Left lobe of liver (tissue), 2 donors: ENCODE data around the gene DPYD. TPM values are rescaled to one million over a fixed set of nuclear protein-coding genes. Genes with fewer than 3 reads are reported as not detected.
A peak's percentile ranks its signal among the peaks of the same experiment; 100 is the strongest.

Experiments
- ATAC-seq: fragments of 200-7000 bp; cut with Tn5 transposase; one replicate; pipeline ENCODE4 v1.9.1; 2020; ENCODE audit warnings: mild to moderate bottlenecking, moderate library complexity
- DNase-seq: peaks from one replicate; pipeline ENCODE4 v3.0.0-alpha.2; 2020; ENCODE audit warnings: low spot score
- total RNA-seq: library from RNA; stranded (reverse); gene quantifications from one replicate; pipeline ENCODE4 v1.2.1, GENCODE V29; 2021
- donor health status: DM: no; HTN: no; CAD: no; lungs with moderate emphysema.
- donor health status: DM: no; HTN: yes; CAD: no.

Gene DPYD
- total RNA-seq, 1 donor from 2014 or later: 43.3 TPM

- ATAC-seq: no peak
These were observed 589.7 kb downstream of the DPYD start for GRCh38 chr1:97331165-97331564.

GRCh38 chr1:97314685-97315084 lies 606.1 kb downstream of the DPYD start:
- peak; percentile 85 for ATAC-seq
- no peak for DNase-seq

More at GRCh38 chr1:97331165-97331564, 589.7 kb downstream of the DPYD start:
- DNase-seq: no peak

- ATAC-seq: no peak
- no peak for DNase-seq
These were observed 612.7 kb downstream of the DPYD start for GRCh38 chr1:97308131-97308530.

GRCh38 chr1:97307568-97307967 lies 613.3 kb downstream of the DPYD start:
- no peak for ATAC-seq
- no peak for DNase-seq

GRCh38 chr1:97307151-97307550 lies 613.7 kb downstream of the DPYD start:
- no peak for ATAC-seq

DNA sequence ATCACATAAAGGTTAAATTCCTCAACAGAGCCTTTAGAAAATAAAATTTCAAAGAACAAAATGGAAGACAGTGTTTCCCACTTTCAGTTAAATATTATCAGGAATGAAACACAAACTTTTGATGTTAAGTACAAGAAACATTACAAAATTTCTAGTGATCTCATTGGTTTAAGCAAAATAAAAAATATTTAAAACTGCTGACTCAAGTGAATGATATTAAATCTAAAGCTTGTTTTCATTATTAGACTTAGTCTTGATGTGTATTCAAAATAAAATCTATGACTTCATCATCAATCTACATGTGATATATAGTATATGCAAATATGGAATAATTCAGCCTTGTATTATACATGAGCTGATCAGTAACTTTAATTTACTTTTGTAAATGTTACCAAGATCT lies 614.3 kb downstream of the DPYD start:
- DNase-seq: no peak
- ATAC-seq: no peak

More at GRCh38 chr1:97307151-97307550, 613.7 kb downstream of the DPYD start:
- no peak for DNase-seq

DNA sequence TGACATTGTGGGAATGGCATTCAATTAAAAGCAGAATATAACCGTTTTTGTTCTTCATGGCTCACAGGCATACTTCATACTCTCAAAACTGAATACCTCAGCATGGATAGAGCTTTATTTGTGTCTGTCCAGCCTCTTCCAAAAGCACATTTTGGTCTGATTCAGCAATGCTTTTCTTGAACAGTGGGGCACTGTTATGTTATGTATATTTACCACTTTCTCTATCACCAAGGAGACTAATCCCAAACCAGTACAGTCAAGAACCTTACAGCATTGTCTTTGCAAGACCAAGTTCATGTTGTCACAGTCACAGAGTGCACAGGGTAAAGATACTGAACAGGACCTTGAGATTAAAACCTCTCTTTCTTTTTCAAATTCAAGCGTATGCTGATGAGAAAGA lies 616.5 kb downstream of the DPYD start:
- DNase-seq (no peak), ATAC-seq (no peak)

GRCh38 chr1:97298966-97299365 lies 621.9 kb downstream of the DPYD start:
- DNase-seq (no peak), ATAC-seq (no peak)

GRCh38 chr1:97297611-97298010 lies 623.2 kb downstream of the DPYD start:
- no peak for DNase-seq
- ATAC-seq: no peak

DNA sequence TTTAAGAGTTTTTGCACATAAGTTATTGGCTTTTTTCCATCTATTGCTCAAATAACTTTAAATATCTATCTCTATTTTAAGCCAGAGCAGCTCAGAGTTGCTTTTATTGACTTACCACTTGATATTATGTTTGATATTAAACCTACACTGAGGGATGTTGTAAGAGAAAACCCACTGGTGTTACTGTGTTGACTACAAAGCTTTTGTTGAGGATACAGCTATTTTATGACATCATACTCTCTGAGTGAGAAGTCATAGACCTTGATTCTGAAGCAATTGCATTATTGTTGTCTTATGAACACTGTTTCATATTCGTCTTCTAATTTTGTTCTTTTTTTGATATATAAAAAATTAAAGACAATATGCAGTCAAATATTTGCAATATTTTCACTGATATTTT lies 638.9 kb downstream of the DPYD start:
- DNase-seq (no peak), ATAC-seq (no peak)

- ATAC-seq: no peak
- DNase-seq: no peak
These were observed 642.8 kb downstream of the DPYD start for GRCh38 chr1:97277891-97278654.

DNA sequence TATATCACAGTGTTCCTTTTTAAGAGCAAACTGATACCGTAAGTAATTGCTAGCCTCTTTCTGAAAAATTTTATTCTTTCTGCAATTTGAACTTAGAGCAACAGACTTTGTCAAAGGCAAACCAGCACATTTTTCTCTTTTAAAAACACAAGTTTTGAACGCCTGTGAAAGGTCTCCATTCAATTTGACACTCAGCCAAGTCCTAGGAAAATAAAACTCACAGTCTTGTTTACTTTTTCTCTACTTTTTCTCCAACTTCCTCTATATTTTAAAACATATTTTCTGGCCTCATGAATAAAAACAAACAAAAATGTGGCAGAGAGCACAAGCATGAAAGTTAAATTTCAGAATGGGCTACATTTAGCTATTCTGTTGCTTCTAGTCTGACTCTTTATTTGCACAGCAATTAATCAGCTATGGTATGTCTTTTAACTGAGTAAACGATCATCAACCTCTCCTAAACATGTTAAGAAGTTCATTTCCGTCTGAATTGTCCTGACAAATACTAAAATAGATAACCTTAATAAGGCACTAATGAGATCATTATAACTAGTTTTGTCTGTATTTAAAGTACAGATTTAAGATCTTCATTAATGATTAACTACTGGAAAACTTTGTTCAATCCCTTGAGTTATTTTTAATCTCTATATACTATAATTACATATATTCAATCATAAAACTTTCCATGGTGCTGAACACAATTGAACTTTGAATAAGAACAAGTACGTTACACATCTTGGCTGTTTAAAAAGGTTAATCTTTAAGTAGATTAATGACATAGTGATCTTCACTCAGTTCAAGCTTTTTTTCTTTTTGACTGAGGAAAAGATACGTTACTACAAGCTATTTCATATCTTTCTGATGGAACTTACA lies 648.7 kb downstream of the DPYD start:
- ATAC-seq: no peak
- no peak for DNase-seq

- DNase-seq (no peak), ATAC-seq (no peak)
These were observed 650.1 kb downstream of the DPYD start for GRCh38 chr1:97270508-97271307.

DNA sequence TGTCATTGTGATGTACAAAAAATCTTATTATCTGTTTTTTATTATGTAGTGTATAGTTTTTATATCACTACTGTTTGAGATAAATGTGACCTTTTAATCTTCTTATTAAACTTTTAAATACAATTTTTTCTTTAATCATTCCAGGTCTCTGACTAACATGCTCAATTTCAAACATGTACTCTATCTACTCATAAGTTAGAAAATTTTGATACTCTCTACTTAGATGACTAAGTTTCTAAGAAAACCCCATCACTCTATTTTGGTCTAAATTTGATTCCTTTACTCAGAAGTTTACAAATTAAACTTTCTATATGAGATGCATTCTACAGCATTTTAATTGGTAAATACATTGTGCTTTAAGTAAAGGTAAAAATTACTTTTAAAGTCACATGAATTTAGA lies 655.2 kb downstream of the DPYD start:
- DNase-seq: no peak
- ATAC-seq: no peak

- DNase-seq: no peak
- peak; percentile 76 for ATAC-seq
These were observed 658.0 kb downstream of the DPYD start for GRCh38 chr1:97262842-97263241.

DNA sequence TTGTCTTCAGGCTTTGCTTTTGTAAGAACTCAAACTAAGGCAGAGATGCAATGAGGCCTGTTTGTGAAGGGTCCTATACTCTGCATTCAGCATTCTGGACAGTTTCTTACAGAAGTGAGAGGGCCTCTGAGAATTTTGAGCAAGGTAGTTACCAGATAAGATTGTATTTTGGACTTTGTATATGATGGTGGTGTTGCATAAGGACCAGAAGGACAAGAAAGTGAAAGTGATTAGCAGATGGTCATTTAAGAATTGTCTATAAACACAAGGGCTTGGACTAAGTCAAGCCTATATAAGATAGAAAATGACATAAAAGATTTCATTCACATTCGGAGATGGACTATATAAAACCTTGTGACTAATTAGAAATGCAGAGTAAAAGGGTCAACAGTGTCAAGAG lies 662.2 kb downstream of the DPYD start:
- no peak for DNase-seq
- no peak for ATAC-seq

- no peak for DNase-seq
- ATAC-seq: no peak
These were observed 665.9 kb downstream of the DPYD start for GRCh38 chr1:97254731-97255463.

- DNase-seq (no peak), ATAC-seq (peak; percentile 52)
These were observed 667.9 kb downstream of the DPYD start for GRCh38 chr1:97252925-97253324.

DNA sequence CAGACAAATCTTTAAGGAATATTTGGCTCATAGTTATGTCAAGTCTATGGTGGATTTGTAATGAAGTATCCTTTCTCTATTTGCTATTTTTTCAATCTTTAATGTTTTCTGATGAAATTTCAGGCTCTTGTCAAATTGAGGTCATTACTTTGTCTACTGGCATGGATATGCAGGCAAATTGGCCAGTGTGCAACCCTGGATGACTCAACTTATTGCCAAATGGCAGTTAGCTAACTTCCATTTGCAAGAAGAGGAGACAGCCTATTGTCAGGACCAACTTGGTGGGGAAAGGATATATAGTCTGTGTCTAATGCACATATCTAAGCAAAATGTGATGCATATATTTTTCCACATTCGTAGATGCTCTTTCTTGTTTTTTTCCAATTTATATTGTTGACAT lies 668.8 kb downstream of the DPYD start:
- ATAC-seq (peak; percentile 95), DNase-seq (peak; percentile 66)

- ATAC-seq (no peak), DNase-seq (no peak)
These were observed 673.6 kb downstream of the DPYD start for GRCh38 chr1:97247196-97247595.

GRCh38 chr1:97245682-97246081 lies 675.2 kb downstream of the DPYD start:
- DNase-seq (no peak), ATAC-seq (peak; percentile 54)
